Hematopoietic multipotent progenitor cell treated with erythropoietin and hydrocortisone succinate and interleukin-3 and kit ligand, for 17 days (in vitro differentiated cells): ENCODE results near the gene ADPRHL1.
"Not testable (repeated sequence)": the region's sequence is repeated elsewhere in the genome, so short reads cannot be mapped to it uniquely, and the experiment has no call there.

Source experiments
- DNase-seq: peaks from one replicate; pipeline ENCODE4 v3.0.0-alpha.2; 2015; ENCODE audit warnings: low spot score

The ADPRHL1 gene

GRCh38 chr13:113371061-113371460 is 82.2 kb downstream of the ADPRHL1 start:
- no peak for DNase-seq

- DNase-seq = no peak
Measured at GRCh38 chr13:113369881-113370280, 83.4 kb downstream of the ADPRHL1 start.

GRCh38 chr13:113369189-113369588 is 84.1 kb downstream of the ADPRHL1 start:
- no peak for DNase-seq

GRCh38 chr13:113368353-113368752 is 84.9 kb downstream of the ADPRHL1 start:
- not testable (repeated sequence) for DNase-seq

- no peak for DNase-seq
Measured at GRCh38 chr13:113367771-113368170, 85.5 kb downstream of the ADPRHL1 start.

- DNase-seq = no peak
Measured at GRCh38 chr13:113367020-113367560, 86.2 kb downstream of the ADPRHL1 start.

- no peak for DNase-seq
Measured at GRCh38 chr13:113365971-113366588, 87.2 kb downstream of the ADPRHL1 start.

- DNase-seq = no peak
Measured at GRCh38 chr13:113365583-113365970, 87.7 kb downstream of the ADPRHL1 start.

GRCh38 chr13:113364901-113365582 is 88.2 kb downstream of the ADPRHL1 start:
- DNase-seq = no peak

- DNase-seq = no peak
Measured at GRCh38 chr13:113364311-113364889, 88.9 kb downstream of the ADPRHL1 start.

GRCh38 chr13:113361406-113361805 is 91.9 kb downstream of the ADPRHL1 start:
- DNase-seq = no peak

GRCh38 chr13:113360446-113360845 is 92.8 kb downstream of the ADPRHL1 start:
- no peak for DNase-seq

GRCh38 chr13:113359571-113359970 is 93.7 kb downstream of the ADPRHL1 start:
- DNase-seq = no peak

- DNase-seq = no peak
Measured at GRCh38 chr13:113358653-113359190, 94.6 kb downstream of the ADPRHL1 start.

- DNase-seq = no peak
Measured at GRCh38 chr13:113357529-113357928, 95.8 kb downstream of the ADPRHL1 start.

GRCh38 chr13:113356596-113356995 is 96.7 kb downstream of the ADPRHL1 start:
- DNase-seq = no peak

GRCh38 chr13:113355621-113356020 is 97.7 kb downstream of the ADPRHL1 start:
- no peak for DNase-seq

- no peak for DNase-seq
Measured at GRCh38 chr13:113354831-113355610, 98.3 kb downstream of the ADPRHL1 start.

- DNase-seq = no peak
Measured at GRCh38 chr13:113353254-113353653, 100.0 kb downstream of the ADPRHL1 start.

GRCh38 chr13:113351514-113352026 is 101.7 kb downstream of the ADPRHL1 start:
- no peak for DNase-seq

- DNase-seq = no peak
Measured at GRCh38 chr13:113350938-113351335, 102.4 kb downstream of the ADPRHL1 start.
